ENCODE results near the gene SOCS4.
A peak's percentile ranks its signal among the peaks of the same experiment; 100 is the strongest.

SOCS4 gene

GRCh38 chr14:55092341-55092740 is 65.3 kb downstream of the SOCS4 start:
- DNase-seq = no peak

GRCh38 chr14:55094292-55095157 is 67.5 kb downstream of the SOCS4 start:
- DNase-seq = peak; percentile 79

- DNase-seq = no peak
Measured at GRCh38 chr14:55097881-55098560, 71.0 kb downstream of the SOCS4 start.

- DNase-seq = no peak
Measured at GRCh38 chr14:55098561-55098898, 71.5 kb downstream of the SOCS4 start.

All from islet precursor cell (in vitro differentiated cells).